ENCODE measurements around the gene TMEM91.

DNA sequence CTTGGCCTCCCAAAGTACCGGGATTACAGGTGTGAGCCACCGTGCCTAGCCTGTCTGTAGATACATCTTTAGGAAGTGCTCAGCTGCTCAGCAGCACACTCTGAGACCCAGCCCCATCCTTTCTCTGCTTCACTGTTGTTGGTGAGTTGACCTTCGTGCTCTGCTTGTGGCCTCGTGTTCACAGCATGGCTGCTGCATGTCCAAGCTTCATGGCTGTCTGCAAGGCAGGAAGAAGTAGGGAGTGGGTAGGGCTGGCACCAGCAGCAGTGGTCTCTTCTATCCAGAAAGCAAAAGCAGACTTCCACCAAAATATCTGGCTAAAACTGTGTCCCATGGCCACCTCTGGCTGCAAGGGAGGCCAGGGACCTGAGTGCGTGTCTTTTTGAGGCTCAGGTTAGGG is 36.6 kb downstream of the TMEM91 start:
- TF ChIP-seq CTCF (IDR thresholded peaks at IDR 0.05) (no peak), POLR2AphosphoS5 (IDR thresholded peaks at IDR 0.05) (no peak), POLR2A (IDR thresholded peaks at IDR 0.05) (no peak)

Data from sigmoid colon (tissue), 4 donors.